HepG2 (cell line): ENCODE results near the gene VASN. TPM values are rescaled to one million over a fixed set of nuclear protein-coding genes. Genes with fewer than 3 reads are reported as not detected.

Source experiments
- CREM ChIP-seq, 2 experiments: sonication (generic) in 1 of 2; formaldehyde crosslinking in 1 of 2; IDR thresholded peaks; 2 replicates each; pipeline versions ENCODE4 v1.4.0 to v1.6.1; 2016 to 2020; ENCODE audit warnings: antibody characterized with exemption in 1 of 2, mild to moderate bottlenecking in 1 of 2, missing genetic modification reagents in 1 of 2
- CSRNP1 ChIP-seq: sonication (generic); formaldehyde crosslinking; IDR thresholded peaks from 2 replicates; pipeline ENCODE4 v1.8.1; 2023; ENCODE audit warnings: mild to moderate bottlenecking, missing genetic modification reagents
- E2F5 ChIP-seq: sonication (generic); formaldehyde crosslinking; conservative IDR thresholded peaks from 2 replicates; pipeline ENCODE4 v1.4.0; 2020; ENCODE audit warnings: missing genetic modification reagents
- HNRNPL ChIP-seq: fragments of 200-400 bp; formaldehyde crosslinking; IDR thresholded peaks from 2 replicates; pipeline ENCODE4 v1.6.1; 2017; ENCODE audit warnings: mild to moderate bottlenecking, low read depth, low read length
- MXD3 ChIP-seq: IDR thresholded peaks from 2 replicates; pipeline ENCODE4 v1.6.1; 2016; ENCODE audit warnings: mild to moderate bottlenecking, missing biosample characterization, missing genetic modification reagents
- PATZ1 ChIP-seq: sonication (generic); formaldehyde crosslinking; IDR thresholded peaks from 2 replicates; pipeline ENCODE4 v1.4.0; 2020; ENCODE audit warnings: missing genetic modification reagents
- TEAD3 ChIP-seq: optimal IDR thresholded peaks from 2 replicates; pipeline ENCODE3; 2016; ENCODE audit warnings: borderline replicate concordance
- ZNF142 ChIP-seq: sonication (generic); formaldehyde crosslinking; IDR thresholded peaks from 2 replicates; pipeline ENCODE4 v1.4.0; 2020; ENCODE audit warnings: missing genetic modification reagents
- ZNF34 ChIP-seq: sonication (generic); formaldehyde crosslinking; IDR thresholded peaks from 2 replicates; pipeline ENCODE4 v1.4.0; 2020; ENCODE audit warnings: mild to moderate bottlenecking, missing genetic modification reagents, borderline replicate concordance
- ZNF362 ChIP-seq: sonication (generic); formaldehyde crosslinking; IDR thresholded peaks from 2 replicates; pipeline ENCODE4 v1.4.0; 2020; ENCODE audit warnings: missing genetic modification reagents, mild to moderate bottlenecking, borderline replicate concordance
- ZNF788 ChIP-seq: sonication (generic); formaldehyde crosslinking; IDR thresholded peaks from 2 replicates; pipeline ENCODE4 v1.5.0; 2020; ENCODE audit warnings: mild to moderate bottlenecking, missing genetic modification reagents, borderline replicate concordance
- ZNF800 ChIP-seq: sonication (generic); formaldehyde crosslinking; IDR thresholded peaks from 2 replicates; pipeline ENCODE4 v1.4.0; 2020; ENCODE audit warnings: missing genetic modification reagents
- polyA plus RNA-seq, 8 experiments: library from polyadenylated mRNA; depleted of rRNA in 3 of 8; stranded (reverse) in 7 of 8; unstranded in 1 of 8; fragments of >200 nt; fragmentation: Illumina TruSeq in 4 of 8; extraction: Trizol in 4 of 8; gene quantifications; 2 replicates each; pipeline versions ENCODE4 v1.2.1 to v1.2.3, GENCODE V29; 2011 to 2016; ENCODE audit warnings: low read depth in 4 of 8, missing spikeins in 1 of 8, mixed read lengths in 1 of 8; ENCODE audit not compliant: insufficient read depth in 1 of 8
- total RNA-seq, 5 experiments: library from RNA; depleted of rRNA; stranded (reverse); fragments of >200 nt; fragmentation: Illumina TruSeq; extraction: Trizol; gene quantifications; 2 replicates each; pipeline ENCODE4 v1.2.3, GENCODE V29; 2016; ENCODE audit warnings: low read depth in 1 of 5

VASN gene
- total and polyA plus RNA-seq, 2 of the 13 experiments (the other 11 are each of a cell fraction or from before 2014, with no cell fraction given): 8.4 to 18.2 TPM

GRCh38 chr16:4323071-4323844, 48.4 kb upstream of the VASN start (continued):
- TF ChIP-seq ZNF800 (CRISPR knock-in tag) (0 out of 2 replicates have a peak, but pooled peaks have one; percentile 17), TEAD3 (CRISPR knock-in tag) (peak; percentile 81), E2F5 (CRISPR knock-in tag) (no peak), CREM (IDR thresholded peaks at IDR 0.05) (no peak), CREM (CRISPR knock-in tag; IDR thresholded peaks at IDR 0.05) (no peak), MXD3 (no peak), PATZ1 (CRISPR knock-in tag) (peak; percentile 67), ZNF142 (CRISPR knock-in tag) (0 out of 2 replicates have a peak, but pooled peaks have one; percentile 24), CSRNP1 (CRISPR knock-in tag) (peak; percentile 28; the same call in 1 of the 2 replicates), ZNF788 (CRISPR knock-in tag) (peak; percentile 10; the same call in 1 of the 2 replicates), ZNF34 (0 out of 2 replicates have a peak, but pooled peaks have one; percentile 37), ZNF362 (0 out of 2 replicates have a peak, but pooled peaks have one; percentile 14), HNRNPL (peak; percentile 84)
